HEK293 (cell line): Measurements from ENCODE around the gene BMP5.
A peak's percentile ranks its signal among the peaks of the same experiment; 100 is the strongest.

Experiments
- BCL6B ChIP-seq: fragments of 450-650 bp; formaldehyde crosslinking; IDR thresholded peaks from 2 replicates; pipeline ENCODE4 v1.5.1; 2017; ENCODE audit warnings: missing biosample characterization, missing genetic modification characterization
- FEZF1 ChIP-seq: fragments of 450-650 bp; formaldehyde crosslinking; IDR thresholded peaks from 2 replicates; pipeline ENCODE4 v1.5.1; 2016; ENCODE audit warnings: missing biosample characterization, missing genetic modification characterization
- HOXD13 ChIP-seq: sonication (generic); formaldehyde crosslinking; IDR thresholded peaks from 2 replicates; pipeline ENCODE4 v1.8.0; 2022; ENCODE audit warnings: missing genetic modification reagents, borderline replicate concordance
- PRDM4 ChIP-seq: fragments of 450-650 bp; formaldehyde crosslinking; IDR thresholded peaks from 2 replicates; pipeline ENCODE4 v1.5.1; 2017; ENCODE audit warnings: missing biosample characterization, missing genetic modification characterization
- ZBTB20 ChIP-seq: fragments of 450-650 bp; formaldehyde crosslinking; IDR thresholded peaks from 2 replicates; pipeline ENCODE4 v1.5.1; 2016; ENCODE audit warnings: missing biosample characterization, missing genetic modification characterization
- ZEB2 ChIP-seq: fragments of 450-650 bp; formaldehyde crosslinking; IDR thresholded peaks from 2 replicates; pipeline ENCODE4 v1.5.1; 2016; ENCODE audit warnings: missing biosample characterization, missing genetic modification characterization
- ZNF133 ChIP-seq: fragments of 450-650 bp; formaldehyde crosslinking; IDR thresholded peaks from 2 replicates; pipeline ENCODE4 v1.5.1; 2016; ENCODE audit warnings: missing biosample characterization, missing genetic modification characterization
- ZNF140 ChIP-seq: fragments of 450-650 bp; formaldehyde crosslinking; IDR thresholded peaks from 2 replicates; pipeline ENCODE4 v1.5.1; 2016; ENCODE audit warnings: missing biosample characterization, missing genetic modification characterization
- ZNF174 ChIP-seq: fragments of 450-650 bp; formaldehyde crosslinking; IDR thresholded peaks from 2 replicates; pipeline ENCODE4 v1.5.0; 2017; ENCODE audit warnings: missing biosample characterization, mild to moderate bottlenecking, missing genetic modification characterization
- ZNF214 ChIP-seq: fragments of 450-650 bp; formaldehyde crosslinking; IDR thresholded peaks from 2 replicates; pipeline ENCODE4 v1.5.1; 2017; ENCODE audit warnings: missing biosample characterization, mild to moderate bottlenecking, missing genetic modification characterization, borderline replicate concordance
- ZNF37A ChIP-seq: fragments of 450-650 bp; IDR thresholded peaks from 2 replicates; pipeline ENCODE4 v1.5.1; 2018; ENCODE audit warnings: missing biosample characterization, missing genetic modification characterization
- ZNF394 ChIP-seq: fragments of 450-650 bp; formaldehyde crosslinking; IDR thresholded peaks from 2 replicates; pipeline ENCODE4 v1.5.1; 2016; ENCODE audit warnings: missing biosample characterization, missing genetic modification characterization, mild to moderate bottlenecking, moderate library complexity, borderline replicate concordance
- ZNF433 ChIP-seq: fragments of 450-650 bp; formaldehyde crosslinking; IDR thresholded peaks from 2 replicates; pipeline ENCODE4 v1.5.1; 2016; ENCODE audit warnings: missing biosample characterization, missing genetic modification characterization, low read depth
- ZNF501 ChIP-seq: fragments of 450-650 bp; formaldehyde crosslinking; IDR thresholded peaks from 2 replicates; pipeline ENCODE4 v1.5.1; 2016; ENCODE audit warnings: missing biosample characterization, missing genetic modification characterization
- ZNF514 ChIP-seq: fragments of 450-650 bp; formaldehyde crosslinking; IDR thresholded peaks from 2 replicates; pipeline ENCODE4 v1.5.1; 2016; ENCODE audit warnings: missing biosample characterization, missing genetic modification characterization
- ZNF544 ChIP-seq: fragments of 450-650 bp; formaldehyde crosslinking; IDR thresholded peaks from 2 replicates; pipeline ENCODE4 v1.5.0; 2017; ENCODE audit warnings: missing biosample characterization, missing genetic modification characterization
- ZNF585B ChIP-seq: fragments of 450-650 bp; formaldehyde crosslinking; IDR thresholded peaks from 2 replicates; pipeline ENCODE4 v1.5.1; 2016; ENCODE audit warnings: missing biosample characterization, missing genetic modification characterization
- ZNF654 ChIP-seq: fragments of 450-650 bp; formaldehyde crosslinking; IDR thresholded peaks from 2 replicates; pipeline ENCODE4 v1.5.1; 2016; ENCODE audit warnings: low read depth, missing biosample characterization, missing genetic modification characterization
- ZNF76 ChIP-seq: fragments of 450-650 bp; formaldehyde crosslinking; IDR thresholded peaks from 2 replicates; pipeline ENCODE4; 2016; ENCODE audit warnings: low read depth, missing biosample characterization, missing genetic modification characterization, borderline replicate concordance
- ZNF776 ChIP-seq: fragments of 450-650 bp; formaldehyde crosslinking; IDR thresholded peaks from 2 replicates; pipeline ENCODE4 v1.5.0; 2017; ENCODE audit warnings: missing biosample characterization, missing genetic modification characterization, borderline replicate concordance
- ZNF777 ChIP-seq: fragments of 450-650 bp; formaldehyde crosslinking; IDR thresholded peaks from 2 replicates; pipeline ENCODE4 v1.5.1; 2017; ENCODE audit warnings: missing biosample characterization, missing genetic modification characterization, borderline replicate concordance
- ZSCAN16 ChIP-seq: fragments of 450-650 bp; formaldehyde crosslinking; IDR thresholded peaks from 2 replicates; pipeline ENCODE4 v1.5.1; 2016; ENCODE audit warnings: missing biosample characterization, missing genetic modification characterization
- TF ChIP-seq, protein P1 (sequence below): sonication (generic); formaldehyde crosslinking; IDR thresholded peaks from 2 replicates; pipeline ENCODE4 v1.8.1; 2022; ENCODE audit warnings: mild to moderate bottlenecking, moderate library complexity, missing genetic modification reagents
- TF ChIP-seq, protein P2 (sequence below): fragments of 450-650 bp; formaldehyde crosslinking; IDR thresholded peaks from 2 replicates; pipeline ENCODE4 v1.5.1; 2016; ENCODE audit warnings: missing biosample characterization, missing genetic modification characterization, borderline replicate concordance
- TF ChIP-seq, protein P3 (sequence below): fragments of 450-650 bp; formaldehyde crosslinking; conservative IDR thresholded peaks from 2 replicates; pipeline ENCODE4 v1.5.1; 2016; ENCODE audit warnings: low read depth, missing biosample characterization, missing genetic modification characterization

BMP5 gene

DNA sequence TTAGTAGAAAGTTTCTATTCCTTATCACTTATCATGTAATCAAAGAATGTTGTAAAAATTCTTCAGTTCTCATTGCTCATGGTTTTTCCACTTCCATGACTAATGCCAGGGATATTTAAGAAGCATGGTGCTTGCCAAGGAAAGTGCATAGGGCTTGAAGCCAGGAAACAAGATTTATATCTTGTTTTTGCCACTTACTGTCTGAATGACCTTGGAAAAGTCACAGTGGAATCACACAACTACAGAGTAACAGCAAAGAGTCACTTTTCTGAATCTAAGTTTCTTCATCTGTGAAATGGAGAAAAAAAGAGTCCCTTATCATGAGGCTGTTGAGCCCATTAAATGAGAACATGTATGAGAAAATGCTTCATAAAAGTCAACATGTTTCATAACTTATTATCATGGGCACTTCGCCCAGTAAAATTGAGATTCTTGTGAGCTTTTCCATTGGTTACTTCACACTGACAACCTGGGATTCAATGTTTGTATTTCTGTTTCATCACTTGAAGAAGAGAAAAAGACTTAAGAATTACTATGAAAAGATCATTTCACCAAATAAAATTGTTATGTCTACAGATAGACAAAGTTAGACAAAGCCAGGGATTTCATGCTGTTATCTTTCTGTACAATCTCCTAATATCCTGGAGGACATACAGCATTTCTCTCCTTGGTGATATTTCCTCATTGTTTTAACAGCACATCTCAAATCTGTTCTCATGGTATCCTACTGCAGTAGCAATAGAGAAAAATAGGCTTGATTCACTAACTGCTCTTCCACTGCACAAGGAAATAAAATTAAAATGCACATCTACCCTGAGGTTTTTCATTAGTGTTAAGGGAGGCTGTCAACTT lies 7.6 kb upstream of the BMP5 start (continued):
- TF ChIP-seq PRDM4 (tag by site-specific recombination): no peak
- TF ChIP-seq ZSCAN16 (tag by site-specific recombination): no peak
- TF ChIP-seq ZEB2: no peak
- TF ChIP-seq ZNF776 (tag by site-specific recombination): no peak
- TF ChIP-seq ZBTB20 (tag by site-specific recombination): no peak
- TF ChIP-seq, protein P1, sequence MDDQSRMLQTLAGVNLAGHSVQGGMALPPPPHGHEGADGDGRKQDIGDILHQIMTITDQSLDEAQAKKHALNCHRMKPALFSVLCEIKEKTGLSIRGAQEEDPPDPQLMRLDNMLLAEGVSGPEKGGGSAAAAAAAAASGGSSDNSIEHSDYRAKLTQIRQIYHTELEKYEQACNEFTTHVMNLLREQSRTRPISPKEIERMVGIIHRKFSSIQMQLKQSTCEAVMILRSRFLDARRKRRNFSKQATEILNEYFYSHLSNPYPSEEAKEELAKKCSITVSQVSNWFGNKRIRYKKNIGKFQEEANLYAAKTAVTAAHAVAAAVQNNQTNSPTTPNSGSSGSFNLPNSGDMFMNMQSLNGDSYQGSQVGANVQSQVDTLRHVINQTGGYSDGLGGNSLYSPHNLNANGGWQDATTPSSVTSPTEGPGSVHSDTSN (CRISPR knock-in tag): no peak
- TF ChIP-seq ZNF585B (tag by site-specific recombination): no peak
- no peak for TF ChIP-seq ZNF514
- no peak for TF ChIP-seq FEZF1 (tag by site-specific recombination)
- no peak for TF ChIP-seq ZNF777 (tag by site-specific recombination)
- TF ChIP-seq ZNF37A (tag by site-specific recombination): no peak
- no peak for TF ChIP-seq ZNF76 (tag by site-specific recombination)
- TF ChIP-seq ZNF214 (tag by site-specific recombination): no peak
- no peak for TF ChIP-seq ZNF174 (tag by site-specific recombination)
- TF ChIP-seq ZNF544 (tag by site-specific recombination): no peak
- TF ChIP-seq BCL6B (tag by site-specific recombination): peak; percentile 52; the same call in 1 of the 2 replicates
- no peak for TF ChIP-seq ZNF654 (tag by site-specific recombination)
- TF ChIP-seq ZNF433: no peak
- TF ChIP-seq ZNF133 (tag by site-specific recombination): no peak
- no peak for TF ChIP-seq ZNF501 (tag by site-specific recombination)
- TF ChIP-seq HOXD13 (CRISPR knock-in tag): no peak
- no peak for TF ChIP-seq ZNF394 (tag by site-specific recombination)
- TF ChIP-seq, protein P2, sequence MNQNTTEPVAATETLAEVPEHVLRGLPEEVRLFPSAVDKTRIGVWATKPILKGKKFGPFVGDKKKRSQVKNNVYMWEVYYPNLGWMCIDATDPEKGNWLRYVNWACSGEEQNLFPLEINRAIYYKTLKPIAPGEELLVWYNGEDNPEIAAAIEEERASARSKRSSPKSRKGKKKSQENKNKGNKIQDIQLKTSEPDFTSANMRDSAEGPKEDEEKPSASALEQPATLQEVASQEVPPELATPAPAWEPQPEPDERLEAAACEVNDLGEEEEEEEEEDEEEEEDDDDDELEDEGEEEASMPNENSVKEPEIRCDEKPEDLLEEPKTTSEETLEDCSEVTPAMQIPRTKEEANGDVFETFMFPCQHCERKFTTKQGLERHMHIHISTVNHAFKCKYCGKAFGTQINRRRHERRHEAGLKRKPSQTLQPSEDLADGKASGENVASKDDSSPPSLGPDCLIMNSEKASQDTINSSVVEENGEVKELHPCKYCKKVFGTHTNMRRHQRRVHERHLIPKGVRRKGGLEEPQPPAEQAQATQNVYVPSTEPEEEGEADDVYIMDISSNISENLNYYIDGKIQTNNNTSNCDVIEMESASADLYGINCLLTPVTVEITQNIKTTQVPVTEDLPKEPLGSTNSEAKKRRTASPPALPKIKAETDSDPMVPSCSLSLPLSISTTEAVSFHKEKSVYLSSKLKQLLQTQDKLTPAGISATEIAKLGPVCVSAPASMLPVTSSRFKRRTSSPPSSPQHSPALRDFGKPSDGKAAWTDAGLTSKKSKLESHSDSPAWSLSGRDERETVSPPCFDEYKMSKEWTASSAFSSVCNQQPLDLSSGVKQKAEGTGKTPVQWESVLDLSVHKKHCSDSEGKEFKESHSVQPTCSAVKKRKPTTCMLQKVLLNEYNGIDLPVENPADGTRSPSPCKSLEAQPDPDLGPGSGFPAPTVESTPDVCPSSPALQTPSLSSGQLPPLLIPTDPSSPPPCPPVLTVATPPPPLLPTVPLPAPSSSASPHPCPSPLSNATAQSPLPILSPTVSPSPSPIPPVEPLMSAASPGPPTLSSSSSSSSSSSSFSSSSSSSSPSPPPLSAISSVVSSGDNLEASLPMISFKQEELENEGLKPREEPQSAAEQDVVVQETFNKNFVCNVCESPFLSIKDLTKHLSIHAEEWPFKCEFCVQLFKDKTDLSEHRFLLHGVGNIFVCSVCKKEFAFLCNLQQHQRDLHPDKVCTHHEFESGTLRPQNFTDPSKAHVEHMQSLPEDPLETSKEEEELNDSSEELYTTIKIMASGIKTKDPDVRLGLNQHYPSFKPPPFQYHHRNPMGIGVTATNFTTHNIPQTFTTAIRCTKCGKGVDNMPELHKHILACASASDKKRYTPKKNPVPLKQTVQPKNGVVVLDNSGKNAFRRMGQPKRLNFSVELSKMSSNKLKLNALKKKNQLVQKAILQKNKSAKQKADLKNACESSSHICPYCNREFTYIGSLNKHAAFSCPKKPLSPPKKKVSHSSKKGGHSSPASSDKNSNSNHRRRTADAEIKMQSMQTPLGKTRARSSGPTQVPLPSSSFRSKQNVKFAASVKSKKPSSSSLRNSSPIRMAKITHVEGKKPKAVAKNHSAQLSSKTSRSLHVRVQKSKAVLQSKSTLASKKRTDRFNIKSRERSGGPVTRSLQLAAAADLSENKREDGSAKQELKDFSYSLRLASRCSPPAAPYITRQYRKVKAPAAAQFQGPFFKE (tag by site-specific recombination): no peak
- TF ChIP-seq, protein P3, sequence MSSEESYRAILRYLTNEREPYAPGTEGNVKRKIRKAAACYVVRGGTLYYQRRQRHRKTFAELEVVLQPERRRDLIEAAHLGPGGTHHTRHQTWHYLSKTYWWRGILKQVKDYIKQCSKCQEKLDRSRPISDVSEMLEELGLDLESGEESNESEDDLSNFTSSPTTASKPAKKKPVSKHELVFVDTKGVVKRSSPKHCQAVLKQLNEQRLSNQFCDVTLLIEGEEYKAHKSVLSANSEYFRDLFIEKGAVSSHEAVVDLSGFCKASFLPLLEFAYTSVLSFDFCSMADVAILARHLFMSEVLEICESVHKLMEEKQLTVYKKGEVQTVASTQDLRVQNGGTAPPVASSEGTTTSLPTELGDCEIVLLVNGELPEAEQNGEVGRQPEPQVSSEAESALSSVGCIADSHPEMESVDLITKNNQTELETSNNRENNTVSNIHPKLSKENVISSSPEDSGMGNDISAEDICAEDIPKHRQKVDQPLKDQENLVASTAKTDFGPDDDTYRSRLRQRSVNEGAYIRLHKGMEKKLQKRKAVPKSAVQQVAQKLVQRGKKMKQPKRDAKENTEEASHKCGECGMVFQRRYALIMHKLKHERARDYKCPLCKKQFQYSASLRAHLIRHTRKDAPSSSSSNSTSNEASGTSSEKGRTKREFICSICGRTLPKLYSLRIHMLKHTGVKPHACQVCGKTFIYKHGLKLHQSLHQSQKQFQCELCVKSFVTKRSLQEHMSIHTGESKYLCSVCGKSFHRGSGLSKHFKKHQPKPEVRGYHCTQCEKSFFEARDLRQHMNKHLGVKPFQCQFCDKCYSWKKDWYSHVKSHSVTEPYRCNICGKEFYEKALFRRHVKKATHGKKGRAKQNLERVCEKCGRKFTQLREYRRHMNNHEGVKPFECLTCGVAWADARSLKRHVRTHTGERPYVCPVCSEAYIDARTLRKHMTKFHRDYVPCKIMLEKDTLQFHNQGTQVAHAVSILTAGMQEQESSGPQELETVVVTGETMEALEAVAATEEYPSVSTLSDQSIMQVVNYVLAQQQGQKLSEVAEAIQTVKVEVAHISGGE: no peak
- TF ChIP-seq ZNF140 (tag by site-specific recombination): no peak
- TF ChIP-seq, all 188 proteins: peak for 6
